Measurements from ENCODE around the gene ATP6V1F. TPM values are rescaled to one million over a fixed set of nuclear protein-coding genes. Genes with fewer than 3 reads are reported as not detected.

ATP6V1F gene
- total RNA-seq, 1 donor from 2014 or later: 69.5 TPM

- DNase-seq (ENCODE audit: low read depth): no peak
- TF ChIP-seq, protein P1, sequence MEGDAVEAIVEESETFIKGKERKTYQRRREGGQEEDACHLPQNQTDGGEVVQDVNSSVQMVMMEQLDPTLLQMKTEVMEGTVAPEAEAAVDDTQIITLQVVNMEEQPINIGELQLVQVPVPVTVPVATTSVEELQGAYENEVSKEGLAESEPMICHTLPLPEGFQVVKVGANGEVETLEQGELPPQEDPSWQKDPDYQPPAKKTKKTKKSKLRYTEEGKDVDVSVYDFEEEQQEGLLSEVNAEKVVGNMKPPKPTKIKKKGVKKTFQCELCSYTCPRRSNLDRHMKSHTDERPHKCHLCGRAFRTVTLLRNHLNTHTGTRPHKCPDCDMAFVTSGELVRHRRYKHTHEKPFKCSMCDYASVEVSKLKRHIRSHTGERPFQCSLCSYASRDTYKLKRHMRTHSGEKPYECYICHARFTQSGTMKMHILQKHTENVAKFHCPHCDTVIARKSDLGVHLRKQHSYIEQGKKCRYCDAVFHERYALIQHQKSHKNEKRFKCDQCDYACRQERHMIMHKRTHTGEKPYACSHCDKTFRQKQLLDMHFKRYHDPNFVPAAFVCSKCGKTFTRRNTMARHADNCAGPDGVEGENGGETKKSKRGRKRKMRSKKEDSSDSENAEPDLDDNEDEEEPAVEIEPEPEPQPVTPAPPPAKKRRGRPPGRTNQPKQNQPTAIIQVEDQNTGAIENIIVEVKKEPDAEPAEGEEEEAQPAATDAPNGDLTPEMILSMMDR (conservative IDR thresholded peaks at IDR 0.05; ENCODE audit: low read depth, low read length): no peak
- H3K4me3 ChIP-seq (ENCODE audit: low read depth, low read length): no peak overlapping the region
These were observed 13.9 kb downstream of the ATP6V1F start for GRCh38 chr7:128876586-128876977.

GRCh38 chr7:128876978-128877755 is 14.5 kb downstream of the ATP6V1F start:
- DNase-seq (ENCODE audit: low read depth): no peak
- H3K4me3 ChIP-seq (ENCODE audit: low read depth, low read length): no peak overlapping the region
- TF ChIP-seq, protein P1 (conservative IDR thresholded peaks at IDR 0.05; ENCODE audit: low read depth, low read length): no peak

DNA sequence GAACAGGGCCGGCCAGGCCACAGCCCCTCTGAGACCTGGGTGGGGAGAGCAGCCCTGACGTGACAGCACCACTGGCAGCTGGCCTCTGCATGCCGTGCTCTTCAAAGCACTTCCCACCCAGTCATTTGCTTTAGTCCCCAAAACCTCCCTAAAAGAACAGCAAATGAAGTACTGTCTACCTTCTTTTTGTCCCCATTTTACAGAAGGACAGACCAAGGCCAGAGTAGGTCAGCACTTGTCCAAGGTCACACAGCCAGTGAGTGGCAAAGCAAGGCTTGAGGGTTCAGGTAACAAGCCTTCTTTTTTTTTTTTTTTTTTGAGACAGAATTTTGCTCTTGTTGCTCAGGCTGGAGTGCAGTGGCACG is 15.1 kb downstream of the ATP6V1F start:
- TF ChIP-seq, protein P1 (conservative IDR thresholded peaks at IDR 0.05; ENCODE audit: low read depth, low read length): no peak
- no peak for DNase-seq (ENCODE audit: low read depth)
- no peak overlapping the region for H3K4me3 ChIP-seq (ENCODE audit: low read depth, low read length)

DNA sequence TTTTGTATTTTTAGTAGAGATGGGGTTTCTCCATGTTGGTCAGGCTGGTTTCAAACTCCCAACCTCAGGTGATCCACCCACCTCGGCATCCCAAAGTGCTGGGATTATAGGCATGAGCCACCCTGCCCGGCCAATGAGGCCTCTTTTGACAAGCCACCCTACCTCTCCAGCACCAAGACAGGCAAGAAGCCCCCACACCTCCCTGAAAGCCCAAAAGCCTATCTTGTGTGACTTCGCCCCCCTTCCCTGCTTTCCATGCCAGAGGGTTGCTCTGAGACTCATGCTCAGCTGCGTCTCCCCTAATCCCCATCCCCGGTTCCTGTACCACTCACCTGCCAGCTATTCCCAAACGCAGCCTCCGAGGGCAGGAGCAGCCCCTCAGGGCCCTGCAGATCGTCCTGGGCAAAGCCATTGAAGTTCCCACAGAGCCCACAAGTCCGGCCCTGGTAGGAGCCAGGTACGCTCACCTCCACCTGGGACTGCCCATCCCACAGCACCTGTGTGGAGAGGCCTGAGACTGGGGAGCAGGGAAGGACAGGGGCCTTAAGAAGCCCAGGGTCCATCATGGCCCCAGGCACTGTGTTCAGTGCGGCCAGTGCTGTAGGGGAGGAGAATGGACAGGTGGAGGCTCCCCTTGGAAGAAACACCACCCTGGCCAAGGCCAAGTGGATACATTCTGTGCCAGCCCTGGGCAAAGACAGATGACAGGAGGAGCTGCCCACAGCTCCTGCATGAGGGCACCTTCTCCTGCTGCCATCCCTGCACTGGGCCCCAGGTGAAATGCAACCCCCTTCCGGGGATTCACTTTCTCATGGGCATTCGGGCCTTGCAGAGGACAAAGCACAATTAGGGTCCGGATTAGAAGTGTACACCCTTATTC is 15.8 kb downstream of the ATP6V1F start:
- no peak for DNase-seq (ENCODE audit: low read depth)
- TF ChIP-seq, protein P1 (conservative IDR thresholded peaks at IDR 0.05; ENCODE audit: low read depth, low read length): no peak
- H3K4me3 ChIP-seq (ENCODE audit: low read depth, low read length): no peak overlapping the region

GRCh38 chr7:128879461-128879938 is 16.8 kb downstream of the ATP6V1F start:
- TF ChIP-seq, protein P1 (conservative IDR thresholded peaks at IDR 0.05; ENCODE audit: low read depth, low read length): no peak
- no peak overlapping the region for H3K4me3 ChIP-seq (ENCODE audit: low read depth, low read length)
- no peak for DNase-seq (ENCODE audit: low read depth)

DNA sequence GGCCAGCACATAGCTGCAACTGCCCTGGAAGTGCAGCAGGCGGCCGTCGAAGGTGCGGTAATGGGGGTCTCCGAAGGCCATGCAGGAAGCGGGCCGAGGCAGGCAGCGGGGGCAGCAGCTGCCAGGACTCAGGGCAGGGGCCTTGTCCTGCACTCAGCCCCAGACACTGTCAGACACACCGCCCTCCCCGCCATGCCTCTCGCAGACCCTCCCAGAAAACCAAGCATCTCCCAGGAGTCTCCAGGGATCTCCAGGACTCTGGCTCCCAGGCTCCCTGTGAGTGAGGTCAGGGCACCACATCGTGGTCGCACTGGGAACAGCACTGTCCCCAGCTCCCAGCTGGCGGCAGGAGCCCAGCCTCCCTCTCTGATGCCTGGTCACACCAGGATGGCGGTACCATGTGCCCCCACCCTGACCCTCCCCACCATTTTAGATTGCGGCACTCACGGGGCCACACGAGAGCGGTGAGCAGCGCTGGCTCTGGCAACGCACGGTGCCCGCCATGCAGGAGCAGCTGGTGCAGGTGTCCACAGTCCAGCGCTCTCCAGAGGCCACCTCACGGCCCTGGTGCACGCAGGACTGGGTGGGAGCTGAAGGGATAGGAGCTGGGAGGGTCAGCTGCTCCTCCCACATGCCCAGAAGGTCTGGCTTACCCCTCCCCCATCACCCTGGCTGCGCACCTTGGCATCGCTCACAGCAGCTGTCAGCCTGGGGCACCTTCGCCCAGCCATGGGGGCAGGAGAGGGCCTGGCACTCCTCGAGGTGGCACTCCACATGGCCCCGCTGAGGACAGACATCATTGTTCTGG is 17.5 kb downstream of the ATP6V1F start:
- no peak for DNase-seq (ENCODE audit: low read depth)
- TF ChIP-seq, protein P1 (conservative IDR thresholded peaks at IDR 0.05; ENCODE audit: low read depth, low read length): peak; percentile 55
- H3K4me3 ChIP-seq (ENCODE audit: low read depth, low read length): no peak overlapping the region
